PFSK-1 (cell line): ENCODE measurements around the gene PAM16.

Source experiments
- FOXP2 ChIP-seq: optimal IDR thresholded peaks from 2 replicates; pipeline ENCODE3; 2011; ENCODE audit warnings: borderline replicate concordance, control low read depth, inconsistent platforms; ENCODE audit not compliant: insufficient read depth; ENCODE audit errors: extremely low read length, extremely low read depth
- POLR2AphosphoS5 ChIP-seq: IDR thresholded peaks from 2 replicates; pipeline ENCODE4 v1.6.1; 2012; ENCODE audit warnings: low read depth, mild to moderate bottlenecking, control low read depth, low read length, moderate library complexity
- REST ChIP-seq, 2 experiments: IDR thresholded peaks; 2 replicates each; pipeline versions ENCODE4 v1.6.1 to v1.8.0; 2011 to 2012; ENCODE audit warnings: low read depth in 2 of 2, low read length in 2 of 2, control low read depth in 1 of 2, inconsistent platforms in 1 of 2, mild to moderate bottlenecking in 1 of 2, moderate library complexity in 1 of 2; ENCODE audit not compliant: insufficient read depth in 1 of 2
- SIN3A ChIP-seq: IDR thresholded peaks from 2 replicates; pipeline ENCODE4 v1.6.1; 2012; ENCODE audit warnings: mild to moderate bottlenecking, low read length, moderate library complexity, borderline replicate concordance; ENCODE audit not compliant: insufficient read depth
- TAF1 ChIP-seq: IDR thresholded peaks from 2 replicates; pipeline ENCODE4 v1.6.1; 2012; ENCODE audit warnings: low read length, control low read depth, borderline replicate concordance; ENCODE audit not compliant: insufficient read depth

- TF ChIP-seq POLR2AphosphoS5: no peak
- no peak for TF ChIP-seq SIN3A
- no peak for TF ChIP-seq REST (IDR thresholded peaks at IDR 0.05; ENCODE audit: insufficient read depth in 1 of 2, low read depth in 2 of 2, low read length in 2 of 2)
- TF ChIP-seq FOXP2: no peak
- TF ChIP-seq TAF1: no peak
Measured at GRCh38 chr16:4301968-4302367, 49.2 kb downstream of the PAM16 start.
